Natural killer cell (primary cell): ENCODE measurements around the gene GFPT2. TPM values are rescaled to one million over a fixed set of nuclear protein-coding genes. Genes with fewer than 3 reads are reported as not detected.

Experiments
- ATAC-seq, 3 donors: fragments of 150-1000 bp in 2 of 3; fragments of 200-7000 bp in 1 of 3; cut with Tn5 transposase; 1 replicate in 1 of 3; 2 replicates in 2 of 3; pipeline ENCODE4 v1.10.0; 2021; ENCODE audit warnings: mild to moderate bottlenecking in 2 of 3, moderate library complexity in 2 of 3
- DNase-seq, 2 donors: peaks; one replicate each; pipeline versions ENCODE4 v3.0.0 to v3.0.0-alpha.2; 2013 to 2021; ENCODE audit warnings: mixed read lengths in 1 of 2
- H3K27ac ChIP-seq: one replicate; pipeline ENCODE4 v1.5.1; 2013; ENCODE audit warnings: mild to moderate bottlenecking, low read length
- H3K27me3 ChIP-seq: one replicate; pipeline ENCODE4 v1.6.1; 2013; ENCODE audit warnings: low read length; ENCODE audit not compliant: control insufficient read depth, insufficient read depth
- H3K36me3 ChIP-seq: one replicate; pipeline ENCODE4 v1.6.1; 2013; ENCODE audit warnings: low read length; ENCODE audit not compliant: control insufficient read depth, insufficient read depth
- H3K4me1 ChIP-seq: one replicate; pipeline ENCODE4 v1.6.1; 2013; ENCODE audit warnings: low read length; ENCODE audit not compliant: control insufficient read depth, insufficient read depth
- H3K4me3 ChIP-seq: one replicate; pipeline ENCODE4 v1.5.1; 2013; ENCODE audit warnings: low read length
- H3K9me3 ChIP-seq: one replicate; pipeline ENCODE4 v1.6.1; 2013; ENCODE audit warnings: low read length; ENCODE audit not compliant: control insufficient read depth, insufficient read depth
- H3K27ac Mint-ChIP-seq, 2 donors: one replicate each; pipeline ENCODE4 v1.8.0; 2022; ENCODE audit warnings: mild to moderate bottlenecking in 2 of 2, mixed read lengths in 2 of 2, moderate library complexity in 1 of 2
- H3K27me3 Mint-ChIP-seq, 2 donors: one replicate each; pipeline ENCODE4 v1.8.0; 2022; ENCODE audit warnings: low read depth in 2 of 2, mixed read lengths in 2 of 2
- H3K36me3 Mint-ChIP-seq: one replicate; pipeline ENCODE4 v1.8.0; 2022; ENCODE audit warnings: mixed read lengths
- H3K4me1 Mint-ChIP-seq, 2 donors: one replicate each; pipeline ENCODE4 v1.8.0; 2022; ENCODE audit warnings: mixed read lengths in 2 of 2
- H3K4me3 Mint-ChIP-seq: one replicate; pipeline ENCODE4 v1.8.0; 2022; ENCODE audit warnings: mild to moderate bottlenecking, moderate library complexity, mixed read lengths
- H3K9me3 Mint-ChIP-seq, 2 donors: one replicate each; pipeline ENCODE4 v1.8.0; 2022; ENCODE audit warnings: mixed read lengths in 2 of 2
- WGBS: methylation state at CpG from one replicate; pipeline ENCODE4 v1.1.7; 2013; ENCODE audit warnings: missing lambda C conversion rate; ENCODE audit not compliant: insufficient coverage; 5-methylcytosine and 5-hydroxymethylcytosine counted together
- intact Hi-C: fragments of 100-400 bp; cut with micrococcal nuclease; formaldehyde crosslinking; loops from one replicate; pipeline ENCODE4 v1.14.2; 2022
- total RNA-seq, 4 donors: library from RNA; stranded (reverse); fragments of 120-200 nt in 1 of 4; gene quantifications; one replicate each; pipeline versions ENCODE4 v1.2.3 to v1.2.4, GENCODE V29; 2013 to 2022
- TF ChIP-seq, protein P1 (sequence below): fragments of 200-600 bp; IDR thresholded peaks from one replicate; pipeline ENCODE4 v1.8.0; 2022; ENCODE audit warnings: antibody characterized with exemption

GFPT2 gene
- total RNA-seq, 3 donors from 2014 or later (not counting 1 experiment from before 2014, with no cell fraction given), result 0.56 to 0.86 TPM; not detected in 1

DNA sequence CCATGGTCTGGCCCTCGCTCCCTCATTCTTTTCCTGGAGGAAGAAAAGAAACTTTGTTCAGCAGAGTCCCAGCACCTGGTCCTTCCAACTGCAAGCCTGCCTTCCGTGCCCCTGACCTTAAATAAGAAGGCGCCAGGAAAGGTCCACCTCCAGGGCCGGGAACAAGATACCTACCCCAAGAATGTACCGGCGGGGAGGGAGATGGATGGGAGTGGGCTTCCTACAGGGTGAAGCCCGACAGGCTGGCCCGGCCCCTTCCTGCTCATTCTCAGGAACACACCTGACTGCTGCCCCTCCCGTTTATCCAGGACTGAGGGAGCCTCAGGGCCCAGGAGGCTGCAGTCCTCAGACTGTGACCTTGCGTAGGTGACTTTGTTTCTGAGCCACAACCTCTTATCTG is 27.3 kb upstream of the GFPT2 start:
- no peaks in the 10 kb centered on the region for H3K4me1 Mint-ChIP-seq
- ATAC-seq, result no peak
- no peaks in the 10 kb centered on the region for H3K9me3 Mint-ChIP-seq
- H3K36me3 Mint-ChIP-seq, result no peaks in the 10 kb centered on the region
- H3K9me3 ChIP-seq, result no peaks in the 10 kb centered on the region
- intact Hi-C loops, result no loop called here
- no peak overlapping the region for H3K4me3 Mint-ChIP-seq
- H3K27ac ChIP-seq, result no peak overlapping the region
- no peaks in the 10 kb centered on the region for H3K36me3 ChIP-seq
- H3K27ac Mint-ChIP-seq, result no peak overlapping the region
- no peaks in the 10 kb centered on the region for H3K27me3 Mint-ChIP-seq
- no peaks in the 10 kb centered on the region for H3K27me3 ChIP-seq
- no peak overlapping the region for H3K4me3 ChIP-seq
- no peaks in the 10 kb centered on the region for H3K4me1 ChIP-seq
- TF ChIP-seq, protein P1, sequence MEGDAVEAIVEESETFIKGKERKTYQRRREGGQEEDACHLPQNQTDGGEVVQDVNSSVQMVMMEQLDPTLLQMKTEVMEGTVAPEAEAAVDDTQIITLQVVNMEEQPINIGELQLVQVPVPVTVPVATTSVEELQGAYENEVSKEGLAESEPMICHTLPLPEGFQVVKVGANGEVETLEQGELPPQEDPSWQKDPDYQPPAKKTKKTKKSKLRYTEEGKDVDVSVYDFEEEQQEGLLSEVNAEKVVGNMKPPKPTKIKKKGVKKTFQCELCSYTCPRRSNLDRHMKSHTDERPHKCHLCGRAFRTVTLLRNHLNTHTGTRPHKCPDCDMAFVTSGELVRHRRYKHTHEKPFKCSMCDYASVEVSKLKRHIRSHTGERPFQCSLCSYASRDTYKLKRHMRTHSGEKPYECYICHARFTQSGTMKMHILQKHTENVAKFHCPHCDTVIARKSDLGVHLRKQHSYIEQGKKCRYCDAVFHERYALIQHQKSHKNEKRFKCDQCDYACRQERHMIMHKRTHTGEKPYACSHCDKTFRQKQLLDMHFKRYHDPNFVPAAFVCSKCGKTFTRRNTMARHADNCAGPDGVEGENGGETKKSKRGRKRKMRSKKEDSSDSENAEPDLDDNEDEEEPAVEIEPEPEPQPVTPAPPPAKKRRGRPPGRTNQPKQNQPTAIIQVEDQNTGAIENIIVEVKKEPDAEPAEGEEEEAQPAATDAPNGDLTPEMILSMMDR, result no peak
- WGBS, result 86% methylated on average over 10 of the region's 10 CpGs
- DNase-seq, result no peak

DNA sequence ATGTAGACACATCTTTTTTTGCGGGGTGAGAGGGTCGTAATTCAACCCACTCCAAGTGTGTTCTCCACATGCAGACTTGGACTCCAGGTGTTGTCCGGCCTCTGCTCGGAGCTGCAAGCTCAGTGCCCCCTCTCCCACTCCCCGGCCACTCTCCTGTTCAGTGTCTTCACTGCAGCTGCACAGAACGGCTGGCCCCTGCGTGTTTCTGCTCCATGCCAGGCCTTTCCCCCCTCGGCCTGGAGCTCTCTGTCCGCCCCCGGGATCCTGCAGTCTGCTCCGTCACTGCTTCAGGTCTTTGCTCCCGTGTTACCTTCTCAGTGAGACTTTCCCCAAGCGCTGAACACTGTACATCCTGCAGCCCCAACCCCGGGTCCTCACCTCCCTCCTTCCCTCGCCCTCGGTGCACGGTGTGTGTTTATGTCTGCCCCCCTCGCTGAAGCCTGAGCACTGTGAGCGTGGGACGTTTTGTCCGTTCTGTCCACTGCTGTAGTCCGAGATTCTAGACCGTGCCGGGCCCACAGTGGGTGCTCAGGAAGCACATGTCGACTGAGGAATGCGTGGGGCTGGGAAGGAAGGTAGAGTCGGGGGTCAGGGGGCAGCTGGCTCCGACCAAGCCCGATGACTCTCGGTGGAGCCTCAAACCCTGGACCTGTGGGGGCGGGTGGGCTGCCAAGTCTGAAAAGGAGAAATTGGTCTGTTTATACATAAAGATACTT is 26.4 kb upstream of the GFPT2 start:
- Mint-ChIP-seq H3K36me3 (no peaks in the 10 kb centered on the region), H3K27me3 (no peaks in the 10 kb centered on the region)

DNA sequence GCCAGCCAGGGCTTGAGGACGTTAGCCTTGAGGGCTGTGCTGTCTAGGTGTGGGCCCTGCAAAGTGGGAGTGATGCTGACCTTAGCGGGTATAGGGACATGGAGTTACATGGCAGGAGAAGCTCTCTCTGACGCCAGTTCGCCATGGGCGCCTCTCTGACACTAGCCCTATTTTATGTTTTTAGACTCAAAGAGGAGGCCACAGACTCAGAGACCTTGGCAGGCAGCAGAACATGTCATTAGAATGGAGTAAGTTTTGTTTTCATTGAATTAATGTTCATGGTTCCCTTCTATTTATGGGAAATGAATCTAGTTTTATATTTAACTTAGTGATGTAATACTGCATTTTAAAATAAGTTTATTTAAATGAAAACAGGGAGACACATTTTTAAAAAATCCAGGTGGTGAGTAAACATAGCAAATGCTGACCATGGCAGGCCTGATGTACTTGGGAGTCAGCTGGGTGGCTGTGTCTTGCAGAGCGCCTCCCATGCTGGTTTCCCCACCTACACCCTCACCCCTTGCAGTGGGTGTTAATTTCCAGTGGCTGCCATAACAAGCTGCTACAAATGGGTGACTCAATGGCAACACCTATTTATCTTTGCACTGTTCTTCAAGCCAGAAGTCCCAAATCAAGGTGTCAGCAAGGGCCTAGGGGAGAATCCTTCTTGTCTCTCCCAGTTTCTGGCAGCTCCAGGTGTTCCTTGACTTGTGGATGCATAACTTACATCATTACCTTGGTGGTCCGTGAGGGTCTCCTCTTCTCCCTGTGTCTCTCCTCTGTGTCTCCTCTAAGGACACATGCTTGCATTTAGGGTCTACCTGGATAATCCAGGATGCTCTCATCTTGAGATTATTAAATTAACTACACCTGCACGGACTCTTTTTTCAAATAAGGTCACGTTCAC is 25.6 kb upstream of the GFPT2 start:
- Histone ChIP-seq H3K27me3 (no peaks in the 10 kb centered on the region), H3K36me3 (no peaks in the 10 kb centered on the region), H3K27ac (no peak overlapping the region), H3K4me3 (no peak overlapping the region), H3K9me3 (no peaks in the 10 kb centered on the region), H3K4me1 (no peaks in the 10 kb centered on the region)
- H3K36me3 Mint-ChIP-seq, result no peaks in the 10 kb centered on the region
- TF ChIP-seq, protein P1, result no peak
- intact Hi-C loops, result no loop called here
- no peaks in the 10 kb centered on the region for H3K4me1 Mint-ChIP-seq
- ATAC-seq, result no peak
- no peaks in the 10 kb centered on the region for H3K9me3 Mint-ChIP-seq
- DNase-seq, result no peak
- H3K4me3 Mint-ChIP-seq, result no peak overlapping the region
- no peaks in the 10 kb centered on the region for H3K27me3 Mint-ChIP-seq
- no peak overlapping the region for H3K27ac Mint-ChIP-seq
- WGBS, result 88% methylated on average over 9 of the region's 9 CpGs

More for the DNA sequence above, 26.4 kb upstream of the GFPT2 start:
- H3K27ac Mint-ChIP-seq, result no peak overlapping the region
- H3K27ac ChIP-seq, result no peak overlapping the region
- no peak overlapping the region for H3K4me3 ChIP-seq
- ATAC-seq, result no peak
- no peaks in the 10 kb centered on the region for H3K4me1 Mint-ChIP-seq
- WGBS, result 90% methylated on average over 31 of the region's 31 CpGs
- DNase-seq, result no peak
- intact Hi-C loops, result no loop called here
- H3K4me1 ChIP-seq, result no peaks in the 10 kb centered on the region
- TF ChIP-seq, protein P1, result no peak
- no peaks in the 10 kb centered on the region for H3K27me3 ChIP-seq
- H3K9me3 Mint-ChIP-seq, result no peaks in the 10 kb centered on the region
- H3K4me3 Mint-ChIP-seq, result no peak overlapping the region
- H3K36me3 ChIP-seq, result no peaks in the 10 kb centered on the region
- H3K9me3 ChIP-seq, result no peaks in the 10 kb centered on the region
